NB4 (cell line): ENCODE results near the gene EFNA2.

Source experiments
- DNase-seq: peaks from one replicate; pipeline ENCODE4 v3.0.0; 2010; ENCODE audit warnings: low read depth
- H3K4me3 ChIP-seq: one replicate; pipeline ENCODE4 v1.5.1; 2011; ENCODE audit warnings: mild to moderate bottlenecking, low read depth, low read length, moderate library complexity
- CTCF ChIP-seq: IDR thresholded peaks from one replicate; pipeline ENCODE4 v1.5.1; 2012; ENCODE audit warnings: low read depth, low read length
- MAX ChIP-seq: IDR thresholded peaks from 2 replicates; pipeline ENCODE4 v1.6.1; 2011; ENCODE audit warnings: low read depth, low read length
- MYC ChIP-seq: IDR thresholded peaks from 2 replicates; pipeline ENCODE4 v1.6.1; 2011; ENCODE audit warnings: low read depth, low read length
- POLR2A ChIP-seq: IDR thresholded peaks from 2 replicates; pipeline ENCODE4 v1.6.1; 2011; ENCODE audit warnings: mild to moderate bottlenecking; ENCODE audit not compliant: insufficient read length; ENCODE audit errors: extremely low read depth

Gene EFNA2

DNA sequence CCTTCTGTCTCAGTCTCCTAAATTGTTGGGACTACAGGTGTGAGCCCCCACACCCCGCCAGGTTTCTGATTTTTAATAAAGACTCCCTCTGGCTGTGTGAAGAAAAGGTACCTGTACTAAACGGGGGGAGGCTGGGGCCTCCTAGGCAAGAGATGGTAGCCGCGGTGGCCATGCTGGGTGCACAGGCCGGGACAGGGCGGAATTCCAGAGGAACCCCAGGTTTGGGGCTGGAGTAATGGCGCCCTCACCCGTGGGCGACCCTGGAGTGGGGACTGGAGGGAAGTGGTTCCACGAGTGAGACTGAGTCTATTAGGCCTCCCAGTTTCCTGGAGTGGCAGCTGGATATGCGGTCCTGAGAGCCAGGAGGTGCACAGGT, 46.3 kb upstream of the EFNA2 start:
- H3K4me3 ChIP-seq = no peak overlapping the region
- no peak for DNase-seq
- no peak for TF ChIP-seq CTCF
- no peak for TF ChIP-seq POLR2A
- no peak for TF ChIP-seq MYC
- TF ChIP-seq MAX = no peak

DNA sequence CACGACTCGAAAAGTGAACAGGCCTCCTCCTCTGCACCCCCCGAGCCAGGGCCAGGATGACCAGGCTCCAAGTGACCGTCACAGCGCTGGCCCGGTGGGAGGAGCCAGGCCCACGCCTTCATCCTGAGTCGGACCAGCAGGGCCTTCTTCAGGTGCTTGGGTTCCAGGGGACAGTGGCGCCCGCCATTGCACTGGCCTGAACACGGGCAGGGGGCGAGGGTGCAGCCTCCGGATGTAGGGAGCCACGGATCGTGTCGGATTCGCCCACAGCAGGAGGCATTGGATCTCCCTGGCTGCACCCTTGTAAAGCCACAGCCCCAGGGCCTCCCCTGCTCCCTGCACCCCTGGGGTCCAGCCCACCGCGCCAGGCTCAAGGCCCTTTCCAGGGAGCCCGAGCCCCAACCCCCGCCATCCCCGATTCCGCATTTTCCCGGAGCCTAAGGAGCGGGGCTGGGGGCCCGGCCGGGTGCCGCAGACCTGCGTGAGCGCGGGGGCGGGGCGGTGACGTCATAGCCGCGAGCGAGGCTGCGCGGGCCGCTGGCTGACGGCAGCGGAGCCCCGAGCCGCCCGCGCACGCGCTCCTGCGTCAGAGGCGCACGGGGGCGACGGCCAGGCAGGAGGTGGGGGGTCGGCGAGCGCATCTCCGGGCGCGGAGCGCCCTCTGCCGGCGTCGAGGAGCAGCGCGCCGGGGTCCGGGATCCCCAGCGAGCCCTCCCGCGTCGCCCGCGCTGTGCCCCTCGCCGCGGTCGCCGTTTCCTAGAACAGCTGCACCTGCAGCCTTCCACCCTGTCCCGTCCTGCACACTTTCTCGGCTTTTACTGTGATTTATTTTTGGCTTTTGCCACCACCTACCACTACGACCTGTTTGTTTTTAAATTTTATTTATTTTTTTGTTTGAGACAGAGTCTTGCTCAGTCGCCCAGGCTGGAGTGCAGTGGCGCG, 45.6 kb upstream of the EFNA2 start:
- TF ChIP-seq CTCF (peak; percentile 24), MAX (no peak), MYC (peak; percentile 75), POLR2A (no peak)
- peak overlapping the region; percentile 28 for H3K4me3 ChIP-seq
- peak; percentile 85 for DNase-seq

DNA sequence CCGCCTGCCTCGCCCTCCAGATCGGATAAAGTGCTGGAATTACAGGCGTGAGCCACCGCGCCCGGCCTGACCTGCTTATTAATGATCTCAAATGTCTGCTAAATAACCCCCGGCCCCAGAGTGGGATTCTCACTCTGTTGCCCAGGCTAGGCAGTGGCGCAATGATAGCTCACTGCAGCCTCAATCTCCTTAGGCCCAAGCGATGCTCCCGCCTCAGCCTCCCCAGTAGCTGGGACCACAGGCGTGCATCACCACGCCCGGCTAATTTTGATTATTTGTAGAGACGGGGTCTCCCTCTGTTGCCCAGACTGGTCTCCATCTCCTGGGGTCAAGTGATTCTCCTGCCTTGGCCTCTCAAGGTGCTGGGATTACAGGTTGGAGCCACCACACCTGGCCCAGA, 44.7 kb upstream of the EFNA2 start:
- no peak overlapping the region for H3K4me3 ChIP-seq
- no peak for TF ChIP-seq CTCF
- TF ChIP-seq MYC = no peak
- no peak for TF ChIP-seq POLR2A
- TF ChIP-seq MAX = no peak
- no peak for DNase-seq

DNA sequence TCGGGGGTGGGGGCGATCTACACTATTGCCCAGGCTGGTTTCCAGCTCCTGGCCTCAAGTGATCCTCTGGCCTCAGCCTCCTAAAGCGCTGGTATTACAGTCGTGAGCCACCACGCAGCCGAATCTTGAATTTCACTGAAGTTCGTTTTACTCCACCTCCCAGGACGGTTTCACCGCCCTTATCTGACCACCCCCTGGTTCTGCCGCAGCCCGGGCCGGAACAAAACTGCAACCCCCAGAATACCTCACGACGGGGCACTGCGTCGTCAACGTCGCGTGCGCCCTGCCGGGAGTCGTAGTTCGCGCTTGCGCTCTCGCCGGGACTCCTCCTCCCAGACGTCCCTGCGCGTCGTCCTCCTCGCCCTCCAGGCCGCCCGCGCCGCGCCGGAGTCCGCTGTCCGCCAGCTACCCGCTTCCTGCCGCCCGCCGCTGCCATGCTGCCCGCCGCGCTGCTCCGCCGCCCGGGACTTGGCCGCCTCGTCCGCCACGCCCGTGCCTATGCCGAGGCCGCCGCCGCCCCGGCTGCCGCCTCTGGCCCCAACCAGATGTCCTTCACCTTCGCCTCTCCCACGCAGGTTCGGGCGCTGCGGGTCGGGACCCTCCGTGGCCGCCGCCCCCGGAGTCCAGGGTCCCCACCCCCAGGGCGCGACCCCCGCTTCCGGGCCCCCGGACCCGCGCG, 44.1 kb upstream of the EFNA2 start, which contains the start of gene ATP5F1D:
ATP5F1D (plus strand) TSS at position 335 of the 679 bp plus-strand sequence; CDS start at position 435, 100 bp downstream.
- no peak for TF ChIP-seq CTCF
- TF ChIP-seq POLR2A = peak; percentile 45
- TF ChIP-seq MAX = peak; percentile 11; the same call in 1 of the 2 replicates
- 0 out of 2 replicates have a peak, but pooled peaks have one; percentile 32 for TF ChIP-seq MYC
- peak; percentile 92 for DNase-seq
- H3K4me3 ChIP-seq = peak within 1 kb of the TSS; percentile 62

- no peak overlapping the region for H3K4me3 ChIP-seq
- TF ChIP-seq POLR2A = no peak
- peak; percentile 69 for TF ChIP-seq CTCF
- no peak for TF ChIP-seq MYC
- peak; percentile 29; the same call in 1 of the 2 replicates for TF ChIP-seq MAX
- DNase-seq = peak; percentile 81
Observed at GRCh38 chr19:1243768-1244692, 41.6 kb upstream of the EFNA2 start.
